ENCODE data around the gene TTC21A.
A peak's percentile ranks its signal among the peaks of the same experiment; 100 is the strongest.

TTC21A gene

GRCh38 chr3:39138804-39139415 lies 31.4 kb downstream of the TTC21A start:
- DNase-seq (ENCODE audit: low read depth), result no peak

- DNase-seq (ENCODE audit: low read depth), result no peak
These were observed 32.0 kb downstream of the TTC21A start for GRCh38 chr3:39139442-39139841.

GRCh38 chr3:39140341-39140971 lies 33.0 kb downstream of the TTC21A start:
- no peak for DNase-seq (ENCODE audit: low read depth)

- DNase-seq (ENCODE audit: low read depth), result no peak
These were observed 33.9 kb downstream of the TTC21A start for GRCh38 chr3:39141171-39141995.

- DNase-seq (ENCODE audit: low read depth), result no peak
These were observed 34.6 kb downstream of the TTC21A start for GRCh38 chr3:39142067-39142466.

GRCh38 chr3:39143051-39143885 lies 35.8 kb downstream of the TTC21A start:
- no peak for DNase-seq (ENCODE audit: low read depth)

- DNase-seq (ENCODE audit: low read depth), result no peak
These were observed 36.7 kb downstream of the TTC21A start for GRCh38 chr3:39144095-39144747.

GRCh38 chr3:39144748-39145380 lies 37.4 kb downstream of the TTC21A start:
- DNase-seq (ENCODE audit: low read depth), result no peak

GRCh38 chr3:39146083-39146501 lies 38.6 kb downstream of the TTC21A start:
- DNase-seq (ENCODE audit: low read depth), result no peak

- DNase-seq (ENCODE audit: low read depth), result peak; percentile 74
These were observed 39.4 kb downstream of the TTC21A start for GRCh38 chr3:39146611-39147591.

- DNase-seq (ENCODE audit: low read depth), result no peak
These were observed 40.4 kb downstream of the TTC21A start for GRCh38 chr3:39147711-39148434.

- no peak for DNase-seq (ENCODE audit: low read depth)
These were observed 41.1 kb downstream of the TTC21A start for GRCh38 chr3:39148435-39149058.

GRCh38 chr3:39149059-39149455 lies 41.6 kb downstream of the TTC21A start:
- no peak for DNase-seq (ENCODE audit: low read depth)

GRCh38 chr3:39149498-39150147 lies 42.1 kb downstream of the TTC21A start:
- no peak for DNase-seq (ENCODE audit: low read depth)

GRCh38 chr3:39150148-39150802 lies 42.8 kb downstream of the TTC21A start:
- DNase-seq (ENCODE audit: low read depth), result no peak

GRCh38 chr3:39150803-39151631 lies 43.5 kb downstream of the TTC21A start:
- no peak for DNase-seq (ENCODE audit: low read depth)

- no peak for DNase-seq (ENCODE audit: low read depth)
These were observed 46.4 kb downstream of the TTC21A start for GRCh38 chr3:39153977-39154279.

Measured in activated T-cell treated with anti-CD3 and anti-CD28 coated beads for 24 hours (primary cell).